Tongue (tissue), 2 donors: ENCODE data around the gene GPT2. TPM values are rescaled to one million over a fixed set of nuclear protein-coding genes. Genes with fewer than 3 reads are reported as not detected.

Experiments used
- DNase-seq: peaks from one replicate; pipeline ENCODE4 v3.0.0-alpha.2; 2015
- total RNA-seq: library from RNA; depleted of rRNA; stranded (reverse); fragments of >200 nt; gene quantifications from one replicate; pipeline ENCODE4 v1.2.3, GENCODE V29; 2014

Gene GPT2
- total RNA-seq, 1 donor from 2014 or later = 80.7 TPM

DNA sequence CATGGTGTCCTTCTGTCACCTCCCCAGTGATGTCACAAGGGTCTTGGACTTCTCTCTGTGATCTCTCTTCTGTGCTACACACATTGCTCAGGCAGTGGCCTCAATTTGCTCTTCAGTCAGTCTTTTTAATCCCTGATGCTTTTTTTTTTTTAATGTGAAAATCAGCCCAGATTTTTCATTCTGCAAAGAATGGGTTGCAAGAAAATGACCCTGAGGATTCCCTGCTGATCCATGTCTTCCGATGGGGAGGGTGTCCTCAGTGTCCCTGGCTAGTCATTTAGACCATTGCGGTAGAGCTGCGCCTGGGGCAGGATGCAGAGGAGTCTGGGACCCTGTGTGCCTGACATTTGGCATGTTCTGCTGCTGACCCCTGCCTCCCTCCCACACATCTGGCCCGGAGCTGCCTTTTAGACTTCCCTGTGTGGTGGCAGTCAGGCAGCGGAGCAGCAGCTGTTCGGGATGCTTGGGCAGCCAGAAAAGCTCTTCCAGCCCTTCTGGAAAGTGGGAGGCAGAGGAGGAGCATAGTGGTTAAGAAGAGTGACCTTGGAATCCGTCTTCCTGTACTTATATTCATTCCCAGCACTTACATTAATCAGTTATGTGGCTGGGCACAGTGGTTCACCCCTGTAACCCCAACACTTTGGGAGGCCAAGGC is 12.3 kb downstream of the GPT2 start:
- DNase-seq = peak; percentile 72

GRCh38 chr16:46897471-46897870 is 13.3 kb downstream of the GPT2 start:
- peak; percentile 88 for DNase-seq

DNA sequence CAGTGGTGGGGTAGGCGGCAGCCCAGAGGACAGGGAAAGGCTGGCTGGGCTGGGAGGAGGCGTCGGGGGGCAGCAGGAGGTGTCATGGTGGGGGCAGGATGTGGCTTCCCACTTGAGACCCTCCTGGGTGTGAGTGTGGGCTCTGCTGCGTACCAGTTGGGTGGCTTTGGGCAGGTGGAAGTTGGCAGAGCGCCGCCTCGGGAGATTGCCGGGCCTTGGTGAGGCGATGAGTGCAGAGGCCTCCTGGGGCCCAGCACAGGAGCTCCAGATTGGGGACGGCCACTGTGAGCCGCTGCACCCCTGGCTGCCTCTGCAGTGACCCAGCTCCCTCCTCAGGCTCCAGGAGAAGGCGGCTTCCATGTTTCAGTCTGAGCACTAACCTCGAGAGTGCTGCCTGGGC is 13.8 kb downstream of the GPT2 start:
- no peak for DNase-seq

DNA sequence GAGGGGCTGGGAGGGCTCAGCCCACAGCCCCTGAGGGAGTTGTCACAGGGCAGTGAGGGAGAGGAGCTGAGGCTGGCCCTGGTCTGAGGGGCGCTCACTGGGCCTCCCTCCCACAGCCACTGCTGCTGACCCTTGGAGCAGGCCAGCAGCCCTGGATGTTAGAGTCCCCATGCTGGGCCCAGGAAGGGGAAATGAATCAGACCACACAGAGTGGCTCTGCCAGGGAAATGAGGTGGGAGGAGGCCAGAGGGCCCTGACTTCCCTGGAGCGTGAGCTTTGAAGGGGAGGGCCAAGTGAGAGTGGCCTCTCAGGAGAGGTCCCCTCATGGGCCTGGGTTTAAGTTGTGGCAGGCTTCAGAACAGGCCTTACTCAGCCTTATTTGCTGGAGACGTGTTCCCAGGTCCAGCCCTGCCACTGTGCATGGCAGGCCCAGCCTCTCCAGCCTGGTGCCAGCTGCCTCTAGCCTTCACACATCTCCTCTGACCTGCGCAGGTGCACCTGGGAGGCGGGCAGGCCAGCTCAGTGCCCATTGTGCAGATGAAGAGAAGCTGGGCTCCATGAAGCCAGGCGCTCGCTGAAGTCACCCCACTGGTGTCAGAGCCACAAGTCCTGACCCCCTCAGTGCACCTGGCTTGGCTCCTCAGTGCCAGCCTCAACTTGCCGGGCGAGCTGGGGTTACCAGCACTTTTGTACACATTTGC is 15.4 kb downstream of the GPT2 start:
- DNase-seq = no peak

GRCh38 chr16:46900455-46901235 is 16.5 kb downstream of the GPT2 start:
- DNase-seq = peak; percentile 45

DNA sequence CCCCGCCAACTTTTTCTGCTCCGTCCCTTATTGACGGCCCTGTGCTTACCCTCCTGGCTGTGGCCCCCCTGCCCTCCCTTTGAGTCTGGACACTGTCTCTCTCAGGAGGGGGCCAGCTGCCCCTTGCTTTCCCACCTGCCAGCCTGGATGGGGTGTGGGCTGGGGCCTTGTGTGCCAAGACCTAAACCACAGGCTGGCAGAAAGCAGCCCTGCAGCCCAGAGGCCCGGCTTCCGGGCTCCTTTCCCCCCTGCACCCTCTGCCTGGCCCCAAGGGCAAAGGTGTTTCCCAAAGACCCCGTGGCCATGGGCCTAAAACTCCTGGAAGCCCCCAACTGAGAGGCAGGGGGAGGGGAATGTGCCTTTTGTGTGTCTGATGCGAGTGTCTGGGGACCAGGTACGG is 17.5 kb downstream of the GPT2 start:
- no peak for DNase-seq

DNA sequence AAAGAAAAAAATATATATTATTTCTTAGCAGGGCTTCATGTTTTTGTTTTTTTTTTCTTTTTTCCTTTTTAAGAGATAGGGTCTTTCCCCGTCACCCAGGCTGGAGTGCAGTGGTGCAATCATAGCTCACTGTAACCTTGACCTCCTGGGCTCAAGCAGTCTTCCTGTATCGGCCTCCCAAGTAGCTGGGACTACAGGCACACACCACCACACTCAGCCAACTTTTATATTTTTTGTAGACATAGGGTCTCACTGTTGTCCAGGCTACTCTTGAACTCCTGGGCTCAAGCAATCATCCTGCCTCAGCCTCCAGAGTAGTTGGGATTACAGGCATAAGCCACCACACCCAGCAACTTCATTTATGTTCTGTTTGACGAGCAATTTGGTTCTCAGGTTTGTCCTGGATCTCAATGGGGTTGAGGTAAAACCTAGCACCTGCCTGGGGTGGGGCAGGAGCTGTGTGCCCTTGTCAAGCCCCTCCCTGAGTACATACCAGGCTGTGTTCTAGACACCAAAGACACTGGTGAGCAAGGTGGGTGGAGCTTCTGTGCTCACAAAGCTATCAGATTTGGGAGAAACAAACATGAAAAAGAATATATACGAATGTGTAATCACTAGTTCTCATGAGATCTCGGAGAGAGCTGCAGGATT is 19.2 kb downstream of the GPT2 start:
- DNase-seq = no peak

DNA sequence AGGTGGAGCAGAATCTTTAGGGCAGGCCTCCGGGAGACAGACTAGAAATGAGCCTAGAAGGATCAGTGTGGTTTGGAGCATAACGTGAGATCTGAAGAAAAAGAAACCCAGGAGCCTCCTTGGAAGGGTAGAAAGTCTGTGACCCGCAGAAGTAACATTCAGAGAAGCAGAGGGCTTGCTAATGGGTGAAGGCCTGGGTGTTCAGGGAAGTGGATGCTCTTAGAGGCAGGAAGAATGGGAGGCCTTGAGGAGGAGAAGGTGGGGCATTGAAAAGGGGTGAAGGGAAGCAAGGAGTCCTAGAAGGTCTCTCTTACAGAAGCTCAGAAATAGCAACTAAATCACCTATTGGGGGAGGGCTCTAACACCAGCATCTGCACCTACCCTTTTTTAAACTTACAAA is 20.3 kb downstream of the GPT2 start:
- DNase-seq = no peak

- no peak for DNase-seq
Measured at GRCh38 chr16:46906360-46907060, 22.3 kb downstream of the GPT2 start.

DNA sequence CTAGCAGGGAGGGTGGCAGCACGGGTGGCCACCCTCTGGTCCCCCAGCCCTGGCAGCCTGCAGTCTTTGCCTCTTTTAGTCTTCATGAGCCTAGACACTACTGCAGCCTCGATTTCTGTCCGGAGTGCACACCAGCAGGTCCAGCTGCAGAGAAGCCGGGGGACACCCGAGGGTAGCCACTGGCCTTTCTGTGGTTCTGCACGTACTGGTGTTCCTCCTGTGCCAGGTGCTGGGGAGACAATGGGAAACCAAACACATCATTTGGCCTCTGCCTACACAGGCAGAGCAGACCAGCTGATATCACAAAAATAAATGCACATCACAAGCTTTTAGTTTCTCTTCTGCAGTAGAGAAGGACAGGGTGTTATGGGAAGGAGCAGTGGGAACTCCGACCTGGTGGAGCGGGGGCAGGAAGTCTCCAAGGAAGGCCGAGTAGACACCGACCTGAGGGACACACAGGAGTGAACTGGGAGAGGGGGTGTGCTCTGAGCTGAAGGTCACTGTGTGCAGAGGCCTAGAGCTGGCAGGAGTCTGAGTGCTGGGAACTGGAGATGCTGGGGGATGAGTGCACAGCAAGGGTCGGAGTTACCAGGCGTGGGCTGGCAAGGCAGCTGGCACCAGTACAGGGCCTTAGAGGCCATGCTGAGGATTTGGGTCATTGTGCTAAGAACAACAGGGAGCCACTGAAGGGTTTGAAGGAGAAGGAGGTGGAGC is 23.1 kb downstream of the GPT2 start:
- DNase-seq = no peak

DNA sequence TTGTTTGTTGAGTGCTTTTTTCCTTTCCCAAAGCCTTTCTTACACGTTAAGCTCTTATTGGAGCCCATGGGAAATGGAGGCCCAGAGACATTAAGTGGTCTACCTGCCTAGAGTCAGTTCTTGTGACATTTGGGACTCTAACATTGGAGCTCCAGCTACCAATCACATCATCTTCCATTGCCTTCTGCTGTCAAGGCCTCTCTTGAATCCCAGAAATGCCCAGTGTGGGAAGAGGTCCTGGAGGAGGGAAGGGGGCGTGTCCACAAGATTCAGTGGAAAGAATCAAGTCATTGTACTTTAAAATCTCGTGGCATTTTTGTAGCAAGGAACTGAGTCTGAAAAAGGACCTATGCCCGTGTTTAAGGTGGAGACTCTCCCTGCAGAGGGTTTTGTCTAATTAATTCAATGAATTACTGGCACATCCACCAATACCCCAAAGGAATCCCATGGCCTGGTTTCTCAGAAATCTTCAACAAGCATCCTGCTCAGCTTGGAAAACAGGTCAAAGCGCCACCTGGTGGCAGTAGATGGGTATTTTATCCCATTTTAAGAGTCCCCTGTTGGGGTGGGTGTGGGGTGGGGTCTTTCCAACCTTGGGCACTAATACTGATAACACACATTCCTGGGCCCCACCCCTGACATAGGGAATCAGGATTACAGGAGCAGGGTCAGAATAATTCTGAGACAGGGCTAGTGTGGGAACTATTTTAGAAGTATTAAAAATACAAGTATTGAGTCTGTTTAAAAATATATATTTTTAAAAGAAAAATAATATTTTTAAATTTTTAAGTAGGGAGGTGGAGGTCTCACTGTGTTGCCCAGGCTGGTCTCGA is 24.6 kb downstream of the GPT2 start:
- DNase-seq = peak; percentile 87

GRCh38 chr16:46911038-46911437 is 26.9 kb downstream of the GPT2 start:
- DNase-seq = no peak

GRCh38 chr16:46911650-46912049 is 27.5 kb downstream of the GPT2 start:
- DNase-seq = no peak

DNA sequence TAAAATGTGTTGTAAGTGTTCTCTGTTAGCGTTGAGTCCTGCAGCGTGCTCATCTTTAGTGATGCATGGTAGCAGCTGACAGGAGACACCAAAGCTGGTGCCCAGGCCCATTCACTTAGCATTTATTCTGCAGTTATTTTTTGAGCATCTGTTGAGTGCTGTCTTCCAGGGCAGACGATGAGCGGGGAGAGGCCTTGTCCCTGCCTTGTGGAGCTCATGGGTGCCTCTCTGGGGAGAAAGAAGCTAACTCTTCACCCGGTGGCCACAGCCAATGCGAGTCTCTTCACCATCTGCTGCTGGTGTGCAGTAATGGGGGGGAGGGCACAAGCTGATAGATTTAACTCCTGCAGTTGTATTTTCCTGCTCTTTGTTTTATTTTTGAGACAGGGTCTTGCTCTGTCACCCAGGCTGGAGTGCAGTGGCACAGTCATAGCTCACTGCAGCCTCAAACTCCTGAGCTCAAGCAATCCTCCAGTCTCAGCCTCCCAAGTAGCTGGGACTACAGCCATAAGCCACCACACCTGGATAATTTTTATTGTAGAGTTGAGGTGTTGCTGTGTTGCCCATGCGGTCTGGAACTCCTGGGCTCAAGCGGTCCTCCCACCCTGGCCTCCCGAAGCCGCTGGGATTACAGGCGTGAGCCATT is 30.5 kb downstream of the GPT2 start:
- DNase-seq = no peak

DNA sequence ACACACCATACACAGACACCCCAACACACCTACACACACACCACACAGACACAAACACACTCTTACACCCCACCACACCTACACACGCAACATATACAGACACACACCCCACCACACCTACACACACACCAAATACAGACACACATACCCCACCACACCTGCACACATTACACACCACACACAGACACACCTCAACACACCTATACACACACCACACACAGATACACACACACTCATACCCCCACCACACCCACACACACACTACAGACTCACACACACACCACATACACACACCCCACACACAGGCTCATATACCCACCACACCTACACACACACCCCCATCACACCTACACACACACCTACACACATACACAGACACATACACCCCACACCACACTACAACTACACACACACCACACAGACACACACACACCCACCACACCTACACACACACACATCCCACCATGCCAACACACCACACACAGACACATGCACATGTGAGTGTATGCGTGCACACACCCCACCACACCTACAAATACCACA is 31.4 kb downstream of the GPT2 start:
- no peak for DNase-seq

DNA sequence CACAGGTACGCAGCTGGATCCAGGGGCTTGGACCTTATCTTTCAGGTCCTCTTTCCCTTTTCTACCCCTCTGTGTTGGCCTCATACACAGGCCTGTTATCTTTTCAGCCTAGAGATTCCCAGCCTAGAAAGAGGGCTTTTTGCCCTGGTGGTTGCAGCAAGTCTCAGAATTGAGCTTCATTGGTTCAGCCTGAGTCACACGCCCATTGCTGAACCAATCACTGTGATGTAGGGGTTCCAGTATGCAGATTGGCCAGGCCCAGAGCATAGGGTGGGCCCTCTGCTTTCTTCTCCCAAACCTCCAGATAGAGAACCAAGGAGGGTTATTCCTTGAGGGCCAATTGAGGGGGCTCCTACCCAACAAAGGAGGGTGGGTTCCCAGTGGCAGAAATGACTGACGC is 32.8 kb downstream of the GPT2 start:
- DNase-seq = no peak

DNA sequence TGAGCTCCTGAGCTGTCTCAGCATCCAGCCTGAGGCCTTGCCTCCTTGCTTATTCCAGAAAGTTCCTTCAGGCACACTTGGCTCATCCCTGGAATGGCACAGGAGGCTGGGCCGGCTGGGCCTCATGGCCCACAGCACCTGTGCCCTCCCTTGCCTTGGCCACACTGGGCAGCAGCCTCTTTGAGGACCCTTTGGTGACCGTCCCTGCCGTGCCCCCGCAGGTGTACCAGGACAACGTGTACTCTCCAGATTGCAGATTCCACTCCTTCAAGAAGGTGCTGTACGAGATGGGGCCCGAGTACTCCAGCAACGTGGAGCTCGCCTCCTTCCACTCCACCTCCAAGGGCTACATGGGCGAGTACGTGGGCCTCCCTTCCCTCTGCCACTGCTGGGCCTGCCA is 34.2 kb downstream of the GPT2 start:
- DNase-seq = no peak

DNA sequence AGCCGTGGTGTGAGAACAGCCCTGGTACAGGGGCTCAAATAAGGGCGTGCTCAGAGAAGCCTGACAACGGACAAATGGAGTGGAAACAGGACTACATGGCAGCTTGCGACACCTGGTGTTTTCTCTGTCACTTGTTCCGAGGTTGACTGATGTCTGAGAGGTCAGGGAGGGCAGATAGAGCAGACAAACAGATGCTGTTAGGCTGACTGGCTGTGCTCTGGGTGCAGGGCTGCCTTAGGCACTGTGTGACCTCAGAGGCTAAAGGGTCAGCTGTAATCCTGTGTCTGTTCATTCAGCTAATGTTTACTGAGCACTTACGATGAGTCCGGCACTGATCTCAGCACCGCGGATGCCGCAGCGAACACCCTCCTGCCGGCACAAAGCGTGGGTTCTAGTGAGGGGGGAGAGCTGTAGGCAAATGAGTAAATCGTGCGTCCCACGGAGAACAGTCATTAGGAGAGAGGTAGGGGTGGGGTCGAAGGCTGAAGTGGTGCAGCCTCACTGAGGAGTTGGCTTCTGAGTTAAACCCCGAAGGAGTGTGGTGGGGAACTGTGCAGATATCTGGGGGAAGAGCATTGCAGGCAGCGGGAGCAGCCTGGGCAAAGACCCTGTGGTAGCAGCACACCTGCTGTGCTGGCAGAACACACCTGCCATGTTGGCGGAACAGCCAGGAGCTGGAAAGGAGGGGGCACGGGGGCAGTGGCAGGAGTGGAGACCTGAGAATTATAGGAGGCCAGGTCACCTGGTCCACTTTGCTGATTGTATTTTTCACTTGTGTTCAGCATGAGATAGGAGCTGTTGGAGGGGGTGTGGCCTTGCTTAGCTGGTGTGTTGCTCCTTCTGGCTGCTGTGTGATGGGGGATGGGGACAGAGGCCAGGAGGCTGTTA is 35.0 kb downstream of the GPT2 start:
- no peak for DNase-seq
